Mesodermal cell (in vitro differentiated cells): ENCODE results near the gene TBCC. TPM values are rescaled to one million over a fixed set of nuclear protein-coding genes. Genes with fewer than 3 reads are reported as not detected.

Experiments used
- H3K27ac ChIP-seq: 2 replicates; pipeline ENCODE4 v1.7.0; 2013; ENCODE audit warnings: mild to moderate bottlenecking, low read depth, low read length, moderate library complexity; ENCODE audit not compliant: severe bottlenecking
- H3K36me3 ChIP-seq: 2 replicates; pipeline ENCODE4 v1.7.1; 2013; ENCODE audit warnings: mild to moderate bottlenecking, low read length, moderate library complexity; ENCODE audit not compliant: control insufficient read depth, insufficient read depth
- H3K4me1 ChIP-seq: one replicate; pipeline ENCODE4 v1.7.1; 2013; ENCODE audit warnings: mild to moderate bottlenecking, low read length; ENCODE audit not compliant: insufficient read depth, control insufficient read depth, poor library complexity, severe bottlenecking
- H3K4me3 ChIP-seq: 2 replicates; pipeline ENCODE4 v1.7.0; 2013; ENCODE audit warnings: low read length, control low read depth, mild to moderate bottlenecking; ENCODE audit not compliant: insufficient read depth, poor library complexity, severe bottlenecking; ENCODE audit errors: extremely low read depth
- H3K9me3 ChIP-seq: 2 replicates; pipeline ENCODE4 v1.7.1; 2013; ENCODE audit warnings: mild to moderate bottlenecking, low read length, moderate library complexity; ENCODE audit not compliant: control insufficient read depth
- WGBS, 2 experiments: methylation state at CpG; one replicate each; pipeline ENCODE4 v1.1.5; 2013; ENCODE audit warnings: missing lambda C conversion rate in 2 of 2; ENCODE audit not compliant: insufficient coverage in 2 of 2; 5-methylcytosine and 5-hydroxymethylcytosine counted together
- polyA plus RNA-seq, 2 experiments: library from polyadenylated mRNA; stranded (reverse); fragments of 50-300 nt; gene quantifications; one replicate each; pipeline ENCODE4 v1.2.3, GENCODE V29; 2013

TBCC gene
- 20.4 TPM for polyA plus RNA-seq (2013, experiment 1 of 2)
- polyA plus RNA-seq (2013, experiment 2 of 2) = 17.7 TPM

- Histone ChIP-seq H3K4me3 (peak within 1 kb of the TSS; percentile 99), H3K9me3 (no peaks in the 10 kb centered on the region), H3K27ac (peak within 1 kb of the TSS; percentile 92), H3K36me3 (peaks cover 9% of the 10 kb centered on the region), H3K4me1 (peaks cover 14% of the 10 kb centered on the region)
- 0 to 1% methylated on average over 39 to 44 of the region's 57 CpGs for WGBS, 2 experiments
Measured at GRCh38 chr6:42745640-42746462, at the start of gene TBCC. TSS of gene TBCC (minus strand) at chr6:42746103. CDS start at chr6:42746073, 30 bp downstream.

- Histone ChIP-seq H3K36me3 (no peaks in the 10 kb centered on the region), H3K27ac (no peak overlapping the region), H3K4me1 (no peaks in the 10 kb centered on the region), H3K9me3 (no peaks in the 10 kb centered on the region), H3K4me3 (no peak overlapping the region)
- WGBS, 2 experiments = no CpG with 5 or more reads among the region's 1 CpG
Measured at GRCh38 chr6:42795651-42796050, 49.7 kb upstream of the TBCC start.

GRCh38 chr6:42791706-42792320 is 45.9 kb upstream of the TBCC start:
- 94 to 100% methylated on average over 1 to 3 of the region's 3 CpGs for WGBS, 2 experiments
- H3K9me3 ChIP-seq = no peaks in the 10 kb centered on the region
- H3K27ac ChIP-seq = no peak overlapping the region
- no peaks in the 10 kb centered on the region for H3K36me3 ChIP-seq
- no peaks in the 10 kb centered on the region for H3K4me1 ChIP-seq
- H3K4me3 ChIP-seq = no peak overlapping the region

GRCh38 chr6:42790549-42791181 is 44.8 kb upstream of the TBCC start:
- peak overlapping the region; percentile 24 for H3K27ac ChIP-seq
- no peaks in the 10 kb centered on the region for H3K4me1 ChIP-seq
- WGBS, 2 experiments = 61 to 71% methylated on average over 3 to 4 of the region's 5 CpGs
- no peak overlapping the region for H3K4me3 ChIP-seq
- H3K9me3 ChIP-seq = no peaks in the 10 kb centered on the region
- H3K36me3 ChIP-seq = no peaks in the 10 kb centered on the region

- H3K36me3 ChIP-seq = no peaks in the 10 kb centered on the region
- H3K9me3 ChIP-seq = no peaks in the 10 kb centered on the region
- H3K4me3 ChIP-seq = no peak overlapping the region
- no peaks in the 10 kb centered on the region for H3K4me1 ChIP-seq
- H3K27ac ChIP-seq = no peak overlapping the region
- 90 to 100% methylated on average over 4 of the region's 4 CpGs for WGBS, 2 experiments
Measured at GRCh38 chr6:42788671-42789070, 42.8 kb upstream of the TBCC start.

- no peak overlapping the region for H3K4me3 ChIP-seq
- 89 to 90% methylated on average over 1 to 2 of the region's 2 CpGs for WGBS, 2 experiments
- H3K4me1 ChIP-seq = no peaks in the 10 kb centered on the region
Measured at GRCh38 chr6:42787063-42787472, 41.2 kb upstream of the TBCC start.

GRCh38 chr6:42786525-42786985 is 40.7 kb upstream of the TBCC start:
- Histone ChIP-seq H3K27ac (no peak overlapping the region), H3K4me1 (no peaks in the 10 kb centered on the region), H3K9me3 (no peaks in the 10 kb centered on the region), H3K4me3 (no peak overlapping the region), H3K36me3 (no peaks in the 10 kb centered on the region)
- WGBS, 2 experiments = 94% methylated on average over 3 of the region's 3 CpGs

More at GRCh38 chr6:42787063-42787472, 41.2 kb upstream of the TBCC start:
- H3K27ac ChIP-seq = no peak overlapping the region
- H3K9me3 ChIP-seq = no peaks in the 10 kb centered on the region
- no peaks in the 10 kb centered on the region for H3K36me3 ChIP-seq

- Histone ChIP-seq H3K4me1 (no peaks in the 10 kb centered on the region), H3K36me3 (no peaks in the 10 kb centered on the region), H3K27ac (no peak overlapping the region), H3K4me3 (peak overlapping the region; percentile 89), H3K9me3 (no peaks in the 10 kb centered on the region)
- 87% methylated on average over 7 to 11 of the region's 12 CpGs for WGBS, 2 experiments
Measured at GRCh38 chr6:42784717-42785498, 39.0 kb upstream of the TBCC start.

GRCh38 chr6:42783876-42784642 is 38.2 kb upstream of the TBCC start:
- Histone ChIP-seq H3K27ac (peak overlapping the region; percentile 99), H3K9me3 (no peaks in the 10 kb centered on the region), H3K4me3 (peak overlapping the region; percentile 89), H3K36me3 (no peaks in the 10 kb centered on the region), H3K4me1 (no peaks in the 10 kb centered on the region)
- 0% methylated on average over 2 to 4 of the region's 10 CpGs for WGBS, 2 experiments
